Ishikawa (cell line): ENCODE data around the gene TMEM178B.

Source experiments
- FOXM1 ChIP-seq: IDR thresholded peaks from 2 replicates; pipeline ENCODE4 v1.6.1; 2012; ENCODE audit warnings: low read depth, borderline replicate concordance
- RAD21 ChIP-seq: IDR thresholded peaks from 2 replicates; pipeline ENCODE4 v1.6.1; 2012; ENCODE audit warnings: low read depth
- TAF1 ChIP-seq: IDR thresholded peaks from 2 replicates; pipeline ENCODE4 v1.6.1; 2012; ENCODE audit warnings: low read depth, mild to moderate bottlenecking
- TF ChIP-seq, protein P1 (sequence below): IDR thresholded peaks from 2 replicates; pipeline ENCODE4 v1.6.1; 2012; ENCODE audit warnings: low read depth, mild to moderate bottlenecking

DNA sequence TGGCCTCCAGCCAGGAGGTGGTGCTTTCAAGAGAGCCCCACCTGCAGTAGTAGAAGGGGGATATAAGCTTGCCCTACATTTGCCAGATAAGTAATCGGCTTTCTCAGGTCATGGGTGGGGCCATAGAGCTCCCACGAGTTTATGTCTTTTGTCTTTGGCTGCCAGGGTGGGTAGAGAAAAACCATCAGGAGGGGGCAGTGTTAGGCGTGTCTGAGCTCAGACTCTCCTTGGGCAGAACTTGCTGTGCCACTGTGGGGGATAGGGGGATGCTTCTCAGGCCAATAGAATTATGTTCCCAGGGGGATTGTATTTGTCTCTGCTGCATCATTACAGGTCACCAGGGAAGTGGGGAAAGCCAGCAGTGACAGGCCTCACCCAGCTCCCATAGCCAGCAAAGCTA lies 46.8 kb upstream of the TMEM178B start:
- TF ChIP-seq, protein P1, sequence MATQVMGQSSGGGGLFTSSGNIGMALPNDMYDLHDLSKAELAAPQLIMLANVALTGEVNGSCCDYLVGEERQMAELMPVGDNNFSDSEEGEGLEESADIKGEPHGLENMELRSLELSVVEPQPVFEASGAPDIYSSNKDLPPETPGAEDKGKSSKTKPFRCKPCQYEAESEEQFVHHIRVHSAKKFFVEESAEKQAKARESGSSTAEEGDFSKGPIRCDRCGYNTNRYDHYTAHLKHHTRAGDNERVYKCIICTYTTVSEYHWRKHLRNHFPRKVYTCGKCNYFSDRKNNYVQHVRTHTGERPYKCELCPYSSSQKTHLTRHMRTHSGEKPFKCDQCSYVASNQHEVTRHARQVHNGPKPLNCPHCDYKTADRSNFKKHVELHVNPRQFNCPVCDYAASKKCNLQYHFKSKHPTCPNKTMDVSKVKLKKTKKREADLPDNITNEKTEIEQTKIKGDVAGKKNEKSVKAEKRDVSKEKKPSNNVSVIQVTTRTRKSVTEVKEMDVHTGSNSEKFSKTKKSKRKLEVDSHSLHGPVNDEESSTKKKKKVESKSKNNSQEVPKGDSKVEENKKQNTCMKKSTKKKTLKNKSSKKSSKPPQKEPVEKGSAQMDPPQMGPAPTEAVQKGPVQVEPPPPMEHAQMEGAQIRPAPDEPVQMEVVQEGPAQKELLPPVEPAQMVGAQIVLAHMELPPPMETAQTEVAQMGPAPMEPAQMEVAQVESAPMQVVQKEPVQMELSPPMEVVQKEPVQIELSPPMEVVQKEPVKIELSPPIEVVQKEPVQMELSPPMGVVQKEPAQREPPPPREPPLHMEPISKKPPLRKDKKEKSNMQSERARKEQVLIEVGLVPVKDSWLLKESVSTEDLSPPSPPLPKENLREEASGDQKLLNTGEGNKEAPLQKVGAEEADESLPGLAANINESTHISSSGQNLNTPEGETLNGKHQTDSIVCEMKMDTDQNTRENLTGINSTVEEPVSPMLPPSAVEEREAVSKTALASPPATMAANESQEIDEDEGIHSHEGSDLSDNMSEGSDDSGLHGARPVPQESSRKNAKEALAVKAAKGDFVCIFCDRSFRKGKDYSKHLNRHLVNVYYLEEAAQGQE = no peak
- TF ChIP-seq RAD21 (no peak; the same call in 1 of the 2 replicates), TAF1 (no peak), FOXM1 (no peak)
